Spleen (tissue), 11 donors: Measurements from ENCODE around the gene FOSB. TPM values are rescaled to one million over a fixed set of nuclear protein-coding genes. Genes with fewer than 3 reads are reported as not detected.

ENCODE experiments used
- DNase-seq: peaks from one replicate; pipeline ENCODE4 v3.0.0-alpha.2; 2020
- H3K27ac ChIP-seq, 8 donors: fragments of 200-600 bp; sonication (generic) in 7 of 8; 1 replicate in 4 of 8; 2 replicates in 4 of 8; pipeline versions ENCODE4 v1.5.0 to v1.8.0; 2016 to 2021; ENCODE audit warnings: inconsistent platforms in 4 of 8, mild to moderate bottlenecking in 4 of 8, moderate library complexity in 1 of 8
- H3K27me3 ChIP-seq, 7 donors: fragments of 200-600 bp; sonication (generic) in 6 of 7; replicated peaks in 1 of 7; 1 replicate in 4 of 7; 2 replicates in 3 of 7; pipeline versions ENCODE4 v1.5.0 to v1.8.0; 2016 to 2021; ENCODE audit warnings: inconsistent platforms in 3 of 7, mild to moderate bottlenecking in 1 of 7
- H3K36me3 ChIP-seq, 6 donors: fragments of 200-600 bp; sonication (generic) in 5 of 6; 1 replicate in 4 of 6; 2 replicates in 2 of 6; pipeline versions ENCODE4 v1.5.0 to v1.8.0; 2016 to 2021; ENCODE audit warnings: inconsistent platforms in 2 of 6
- H3K4me1 ChIP-seq, 6 donors: fragments of 200-600 bp; sonication (generic) in 5 of 6; 1 replicate in 3 of 6; 2 replicates in 3 of 6; pipeline versions ENCODE4 v1.5.0 to v1.8.0; 2016 to 2021; ENCODE audit warnings: inconsistent platforms in 3 of 6
- H3K4me3 ChIP-seq, 8 donors: fragments of 200-600 bp; sonication (generic) in 7 of 8; 1 replicate in 4 of 8; 2 replicates in 4 of 8; pipeline versions ENCODE4 v1.5.0 to v1.8.0; 2016 to 2021; ENCODE audit warnings: inconsistent platforms in 4 of 8, mild to moderate bottlenecking in 4 of 8, moderate library complexity in 2 of 8
- H3K9me3 ChIP-seq, 8 donors: fragments of 200-600 bp; sonication (generic) in 7 of 8; 1 replicate in 4 of 8; 2 replicates in 4 of 8; pipeline versions ENCODE4 v1.5.0 to v1.8.0; 2016 to 2021; ENCODE audit warnings: inconsistent platforms in 4 of 8
- CTCF ChIP-seq, 11 experiments: fragments of 200-600 bp in 7 of 11; fragments of 450-650 bp in 4 of 11; sonication (generic) in 4 of 11; IDR thresholded peaks in 8 of 11; conservative IDR thresholded peaks in 3 of 11; 1 replicate in 7 of 11; 2 replicates in 4 of 11; pipeline versions ENCODE4 v1.4.0 to v1.8.0; 2016 to 2021; ENCODE audit warnings: antibody characterized with exemption in 11 of 11, inconsistent platforms in 4 of 11, mild to moderate bottlenecking in 1 of 11
- POLR2A ChIP-seq, 3 donors: fragments of 450-650 bp; IDR thresholded peaks; one replicate each; pipeline ENCODE4 v1.5.1; 2017; ENCODE audit warnings: antibody characterized with exemption in 3 of 3, mild to moderate bottlenecking in 1 of 3
- POLR2AphosphoS5 ChIP-seq, 3 donors: sonication (generic); formaldehyde crosslinking; IDR thresholded peaks; one replicate each; pipeline ENCODE4 v1.5.1; 2017; ENCODE audit warnings: antibody characterized with exemption in 3 of 3
- WGBS, 5 donors: extraction: QIAGEN DNeasy Blood & Tissue Kit in 3 of 5; methylation state at CpG; one replicate each; pipeline versions ENCODE4 v1.1.5 to v1.1.7; 2013 to 2018; 5-methylcytosine and 5-hydroxymethylcytosine counted together
- intact Hi-C: fragments of 100-400 bp; cut with DNase I; formaldehyde crosslinking; loops from one replicate; pipeline ENCODE4 v1.15.0; 2023; ENCODE audit warnings: low total_unique reads
- polyA plus RNA-seq, 3 donors: library from polyadenylated mRNA; stranded (reverse); fragments of 200-250 nt; gene quantifications; one replicate each; pipeline ENCODE4 v1.2.1, GENCODE V29; 2013
- total RNA-seq, 7 donors: library from RNA; depleted of rRNA in 3 of 7; stranded (reverse); fragments of >200 nt in 3 of 7; fragmentation: NEBNext Ultra II Directional in 4 of 7; extraction: Animal tissue kit (Norgen Biotek cat#: 25700) in 4 of 7; gene quantifications; one replicate each; pipeline versions ENCODE4 v1.1.0 to v1.2.1, GENCODE V29; 2016 to 2021
- donor health status: healthy with polysubstance abuse.
- donor health status: DM: no; HTN: no; CAD: no; lungs with moderate emphysema.
- donor health status: DM: no; HTN: no; CAD: no.
- donor health status: Bipolar disorder and iron deficiency.
- donor health status: healthy.
- donor health status: DM: no; HTN: no; CAD: no.
- donor health status: DM: yes; HTN: yes; CAD: no.

FOSB gene
- total and polyA plus RNA-seq, 10 donors, result 0.42 to 41.7 (median 1.5) TPM

DNA sequence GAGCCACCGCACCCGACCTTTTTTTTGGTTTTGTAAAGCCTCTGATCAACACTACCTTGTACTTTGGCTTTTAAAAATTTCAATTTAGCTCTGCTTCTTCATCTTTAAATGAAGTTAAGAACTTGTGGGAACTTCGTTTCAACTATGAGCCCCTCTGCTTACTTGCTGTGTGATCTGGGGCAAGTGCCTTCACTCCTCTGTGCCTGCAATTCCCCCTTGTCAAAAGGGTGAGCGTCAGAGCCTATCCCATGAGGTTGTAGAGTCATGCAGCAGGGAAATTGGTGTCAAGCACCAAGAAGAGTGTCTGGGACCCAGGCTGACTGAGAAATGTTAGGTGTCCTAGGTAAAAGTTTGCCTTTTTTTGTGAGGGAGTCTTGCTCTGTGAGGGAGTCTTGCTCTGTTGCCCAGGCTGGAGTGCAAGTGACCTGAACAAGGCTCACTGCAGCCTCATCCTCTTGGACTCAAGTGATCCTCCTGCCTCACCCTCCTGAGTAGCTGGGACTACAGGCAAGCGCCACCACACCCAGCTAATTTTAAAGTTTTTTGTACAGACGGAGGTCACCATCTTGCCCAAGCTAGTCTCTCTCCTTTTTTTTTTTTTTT is 45.2 kb downstream of the FOSB start:
- no peaks in the 10 kb centered on the region for H3K9me3 ChIP-seq
- 74 to 86% (median 77%) methylated on average over 6 of the region's 6 CpGs for WGBS, 5 donors
- H3K4me1 ChIP-seq, result peaks cover 56 to 94% (median 76%) of the 10 kb centered on the region in 6 donors
- no peak for DNase-seq
- H3K36me3 ChIP-seq, result peaks cover 0 to 71% (median 13%) of the 10 kb centered on the region in 6 donors
- no peaks in the 10 kb centered on the region for H3K27me3 ChIP-seq
- intact Hi-C loops, result no loop called here
- TF ChIP-seq POLR2AphosphoS5 (IDR thresholded peaks at IDR 0.05), result no peak
- TF ChIP-seq POLR2A (IDR thresholded peaks at IDR 0.05), result no peak
- no peak for TF ChIP-seq CTCF (IDR thresholded peaks at IDR 0.05 in 8 of 11, conservative IDR thresholded peaks at IDR 0.05 in 3 of 11)
- H3K4me3 ChIP-seq, result peak overlapping the region in 1 of 8 donors; percentile 99
- H3K27ac ChIP-seq, result peak overlapping the region in 7 of 8 donors; percentile 59 to 100 (median 89)

- DNase-seq, result no peak
- WGBS, 5 donors, result 50 to 59% (median 54%) methylated on average over 6 to 13 of the region's 13 CpGs
- H3K9me3 ChIP-seq, result no peaks in the 10 kb centered on the region
- TF ChIP-seq POLR2AphosphoS5 (IDR thresholded peaks at IDR 0.05) (peak in 2 of 3 donors; percentile 8 to 70), POLR2A (IDR thresholded peaks at IDR 0.05) (no peak)
- intact Hi-C loops, result no loop called here
- H3K27ac ChIP-seq, result peak overlapping the region; percentile 58 to 100 (median 88)
- peak overlapping the region in 5 of 8 donors; percentile 7 to 99 (median 23) for H3K4me3 ChIP-seq
- no peaks in the 10 kb centered on the region for H3K27me3 ChIP-seq
- peaks cover 0 to 86% (median 29%) of the 10 kb centered on the region in 6 donors for H3K36me3 ChIP-seq
- H3K4me1 ChIP-seq, result peaks cover 54 to 90% (median 73%) of the 10 kb centered on the region in 6 donors
These were observed 46.7 kb downstream of the FOSB start for GRCh38 chr19:45514376-45515051.

DNA sequence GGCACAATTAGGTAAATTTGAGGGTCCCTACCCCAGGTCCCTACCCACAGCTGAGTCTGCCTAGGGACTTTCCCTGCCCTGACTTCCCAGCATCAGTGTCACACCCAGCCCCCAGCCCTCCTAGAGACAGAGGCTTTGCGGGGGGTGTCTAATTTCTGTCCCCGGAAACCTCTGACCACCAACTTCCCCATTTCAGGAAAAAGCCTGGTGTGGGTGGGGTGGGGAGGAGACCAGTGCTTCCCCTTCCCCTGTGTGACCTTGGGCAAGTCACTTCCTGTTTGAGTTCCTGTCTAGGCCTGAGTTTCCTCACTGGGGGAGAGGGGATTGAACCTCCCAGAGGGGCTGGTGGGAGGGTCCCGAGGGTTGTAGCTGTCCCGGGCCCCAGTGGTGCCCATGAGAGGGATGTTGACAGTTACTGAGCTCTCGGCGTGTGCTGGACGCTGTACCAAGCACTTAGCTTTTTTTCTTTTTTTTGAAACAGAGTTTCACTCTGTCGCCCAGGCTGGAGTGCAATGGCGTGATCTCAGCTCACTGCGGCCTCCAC is 47.4 kb downstream of the FOSB start:
- peak overlapping the region in 4 of 8 donors; percentile 7 to 99 (median 25) for H3K4me3 ChIP-seq
- peak; percentile 90 for DNase-seq
- H3K27ac ChIP-seq, result peak overlapping the region; percentile 58 to 100 (median 88)
- intact Hi-C loops, result no loop called here
- no peaks in the 10 kb centered on the region for H3K9me3 ChIP-seq
- H3K4me1 ChIP-seq, result peaks cover 47 to 86% (median 67%) of the 10 kb centered on the region in 6 donors
- H3K27me3 ChIP-seq, result no peaks in the 10 kb centered on the region
- peaks cover 0 to 91% (median 34%) of the 10 kb centered on the region in 6 donors for H3K36me3 ChIP-seq
- TF ChIP-seq POLR2A (IDR thresholded peaks at IDR 0.05) (no peak), POLR2AphosphoS5 (IDR thresholded peaks at IDR 0.05) (peak; percentile 5 to 85 (median 69)), CTCF (IDR thresholded peaks at IDR 0.05 in 8 of 11, conservative IDR thresholded peaks at IDR 0.05 in 3 of 11) (peak in 1 of 11 experiments; percentile 14)
- 16 to 30% (median 23%) methylated on average over 10 of the region's 10 CpGs for WGBS, 5 donors

DNA sequence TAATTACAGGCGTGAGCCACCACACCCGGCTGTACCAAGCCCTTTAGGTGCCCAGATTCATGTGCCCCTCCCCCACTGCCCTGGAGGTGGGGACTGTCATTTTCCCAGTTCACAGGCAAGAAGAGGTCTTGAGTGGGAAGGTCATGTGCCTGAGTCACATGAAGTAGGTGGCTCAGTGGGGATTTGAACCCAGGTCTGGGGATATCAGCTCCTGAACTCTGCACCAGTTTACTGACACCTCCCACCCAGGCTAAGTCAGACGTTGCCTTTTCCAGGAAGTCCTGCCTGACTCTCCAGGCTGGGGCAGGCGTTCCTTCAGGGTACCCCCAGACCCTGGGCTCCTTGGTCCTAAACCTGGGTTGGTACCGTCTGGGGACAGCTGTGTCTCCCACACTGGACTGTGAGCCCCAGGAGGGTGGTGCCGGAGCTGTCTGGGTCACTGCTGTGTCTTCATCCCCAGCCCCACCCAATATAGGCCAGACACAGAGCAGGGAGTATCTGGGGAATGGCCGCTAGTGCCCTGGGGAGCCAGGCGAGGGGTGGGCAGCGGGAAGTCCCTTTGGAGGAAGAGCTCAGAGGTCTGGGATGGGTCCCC is 48.1 kb downstream of the FOSB start:
- DNase-seq, result no peak
- H3K9me3 ChIP-seq, result no peaks in the 10 kb centered on the region
- intact Hi-C loops, result no loop called here
- peaks cover 41 to 86% (median 62%) of the 10 kb centered on the region in 6 donors for H3K4me1 ChIP-seq
- H3K27ac ChIP-seq, result peak overlapping the region; percentile 58 to 100 (median 88)
- no peaks in the 10 kb centered on the region for H3K27me3 ChIP-seq
- H3K36me3 ChIP-seq, result peaks cover 0 to 91% (median 42%) of the 10 kb centered on the region in 6 donors
- WGBS, 5 donors, result 37 to 70% (median 42%) methylated on average over 8 to 9 of the region's 9 CpGs
- H3K4me3 ChIP-seq, result peak overlapping the region in 4 of 8 donors; percentile 4 to 99 (median 25)
- no peak for TF ChIP-seq POLR2A (IDR thresholded peaks at IDR 0.05)
- TF ChIP-seq CTCF (IDR thresholded peaks at IDR 0.05 in 8 of 11, conservative IDR thresholded peaks at IDR 0.05 in 3 of 11), result peak in 1 of 11 experiments; percentile 5
- peak in 2 of 3 donors; percentile 25 to 58 for TF ChIP-seq POLR2AphosphoS5 (IDR thresholded peaks at IDR 0.05)
